Bronchial epithelial cell (primary cell): ENCODE results near the gene KLHL40. TPM values are rescaled to one million over a fixed set of nuclear protein-coding genes. Genes with fewer than 3 reads are reported as not detected.

Experiments
- DNase-seq: peaks from one replicate; pipeline ENCODE4 v3.0.0-alpha.2; 2010; ENCODE audit warnings: low read depth
- FAIRE-seq: peaks from 2 replicates; lab custom pipeline; 2011; peaks lifted over from hg19 to GRCh38; lab: Jason Lieb, UNC
- H3K27me3 ChIP-seq: 2 replicates; pipeline ENCODE4 v1.5.1; 2011; ENCODE audit warnings: low read length; ENCODE audit not compliant: control insufficient read depth, insufficient read depth
- H3K36me3 ChIP-seq: 2 replicates; pipeline ENCODE4 v1.5.1; 2011; ENCODE audit warnings: low read length; ENCODE audit not compliant: control insufficient read depth, insufficient read depth
- H3K4me3 ChIP-seq: 2 replicates; pipeline ENCODE4 v1.5.1; 2011; ENCODE audit warnings: mild to moderate bottlenecking, low read depth, low read length, control low read depth
- total RNA-seq: library from RNA; depleted of rRNA; stranded (reverse); fragments of >200 nt; gene quantifications from 2 replicates; pipeline ENCODE4 v1.2.1, GENCODE V29; 2014
- TF ChIP-seq, protein P1 (sequence below): IDR thresholded peaks from 2 replicates; pipeline ENCODE4 v1.5.1; 2011; ENCODE audit warnings: mild to moderate bottlenecking, moderate library complexity, low read length, control low read depth, inconsistent platforms; ENCODE audit not compliant: insufficient read depth, severe bottlenecking

KLHL40 gene
- total RNA-seq, 1 donor from 2014 or later, result not detected

DNA sequence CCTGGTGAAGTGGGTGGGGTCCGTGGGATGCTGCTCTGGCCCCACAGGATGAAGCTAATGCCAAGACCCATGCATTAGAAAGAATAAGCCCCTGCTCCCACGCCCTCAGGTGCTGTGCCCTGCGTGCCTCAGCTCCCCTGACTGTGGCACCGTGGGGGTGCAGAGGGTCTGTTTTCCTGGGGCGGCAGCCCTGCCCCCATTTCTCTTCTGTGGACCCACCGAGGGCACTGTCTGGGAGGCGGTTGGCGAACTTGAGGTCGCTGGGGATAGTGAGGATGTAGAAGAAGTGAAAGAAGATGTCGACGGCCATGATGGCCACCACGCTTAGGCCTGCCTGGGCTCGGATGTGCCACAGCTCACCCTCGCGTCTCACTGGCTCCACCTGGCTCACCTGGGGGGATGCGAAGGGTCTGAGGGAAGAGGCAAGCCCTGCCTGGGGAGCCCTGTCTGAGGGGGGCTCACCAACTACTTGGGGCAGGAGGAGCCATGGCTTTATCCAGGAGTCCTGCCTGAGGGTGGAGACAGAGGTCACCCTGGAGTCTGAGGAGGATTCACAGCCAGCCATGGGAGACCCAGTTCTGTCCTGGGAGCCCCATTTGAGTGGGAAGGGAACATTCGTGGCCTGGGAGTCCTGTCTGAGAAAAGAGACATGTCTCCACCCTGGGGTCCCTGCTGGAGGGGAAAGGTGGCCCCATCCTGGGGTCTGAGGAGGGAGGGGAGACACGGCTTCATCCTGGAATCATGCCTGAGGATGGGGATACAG lies 12.1 kb downstream of the KLHL40 start:
- Histone ChIP-seq H3K36me3 (no peaks in the 10 kb centered on the region), H3K27me3 (no peaks in the 10 kb centered on the region), H3K4me3 (no peak overlapping the region)
- no peak for DNase-seq
- FAIRE-seq, result no peak
- TF ChIP-seq, protein P1, sequence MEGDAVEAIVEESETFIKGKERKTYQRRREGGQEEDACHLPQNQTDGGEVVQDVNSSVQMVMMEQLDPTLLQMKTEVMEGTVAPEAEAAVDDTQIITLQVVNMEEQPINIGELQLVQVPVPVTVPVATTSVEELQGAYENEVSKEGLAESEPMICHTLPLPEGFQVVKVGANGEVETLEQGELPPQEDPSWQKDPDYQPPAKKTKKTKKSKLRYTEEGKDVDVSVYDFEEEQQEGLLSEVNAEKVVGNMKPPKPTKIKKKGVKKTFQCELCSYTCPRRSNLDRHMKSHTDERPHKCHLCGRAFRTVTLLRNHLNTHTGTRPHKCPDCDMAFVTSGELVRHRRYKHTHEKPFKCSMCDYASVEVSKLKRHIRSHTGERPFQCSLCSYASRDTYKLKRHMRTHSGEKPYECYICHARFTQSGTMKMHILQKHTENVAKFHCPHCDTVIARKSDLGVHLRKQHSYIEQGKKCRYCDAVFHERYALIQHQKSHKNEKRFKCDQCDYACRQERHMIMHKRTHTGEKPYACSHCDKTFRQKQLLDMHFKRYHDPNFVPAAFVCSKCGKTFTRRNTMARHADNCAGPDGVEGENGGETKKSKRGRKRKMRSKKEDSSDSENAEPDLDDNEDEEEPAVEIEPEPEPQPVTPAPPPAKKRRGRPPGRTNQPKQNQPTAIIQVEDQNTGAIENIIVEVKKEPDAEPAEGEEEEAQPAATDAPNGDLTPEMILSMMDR, result no peak

DNA sequence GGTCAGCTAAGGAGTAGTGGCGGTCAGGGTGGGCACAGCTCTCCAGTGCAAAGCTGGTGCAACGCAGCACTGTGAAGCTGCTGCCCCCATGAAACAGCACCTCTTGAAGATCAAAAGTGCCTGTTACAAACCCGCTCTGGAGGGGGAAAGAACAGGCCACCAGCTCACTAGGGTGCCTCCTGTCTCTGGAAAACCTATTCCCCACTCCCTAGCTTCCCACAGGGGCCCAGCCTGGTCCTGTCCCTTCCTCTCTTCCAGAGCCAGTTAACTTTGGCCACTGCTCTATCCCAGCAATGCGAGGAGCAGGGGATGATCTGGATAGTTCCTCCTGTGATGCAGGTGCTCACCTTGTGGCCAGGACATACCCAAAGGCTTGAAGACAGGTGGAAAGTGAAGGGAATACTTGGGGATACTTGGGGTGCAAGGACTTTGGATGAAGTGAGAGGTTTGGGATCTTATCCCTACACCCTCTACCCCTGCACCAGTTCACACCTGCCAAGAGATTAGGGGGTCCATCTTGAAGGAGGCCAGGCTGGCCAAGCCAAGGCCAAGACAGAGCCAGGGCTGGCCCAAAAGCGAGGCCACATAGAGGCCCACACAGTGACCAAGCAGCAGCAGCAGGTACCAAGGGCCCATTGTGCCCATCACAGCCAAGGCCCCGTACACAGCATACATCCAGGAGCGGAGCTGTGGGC lies 13.0 kb downstream of the KLHL40 start:
- no peak overlapping the region for H3K4me3 ChIP-seq
- no peaks in the 10 kb centered on the region for H3K27me3 ChIP-seq
- FAIRE-seq (no peak), DNase-seq (no peak)
- no peaks in the 10 kb centered on the region for H3K36me3 ChIP-seq
- TF ChIP-seq, protein P1, result no peak

DNA sequence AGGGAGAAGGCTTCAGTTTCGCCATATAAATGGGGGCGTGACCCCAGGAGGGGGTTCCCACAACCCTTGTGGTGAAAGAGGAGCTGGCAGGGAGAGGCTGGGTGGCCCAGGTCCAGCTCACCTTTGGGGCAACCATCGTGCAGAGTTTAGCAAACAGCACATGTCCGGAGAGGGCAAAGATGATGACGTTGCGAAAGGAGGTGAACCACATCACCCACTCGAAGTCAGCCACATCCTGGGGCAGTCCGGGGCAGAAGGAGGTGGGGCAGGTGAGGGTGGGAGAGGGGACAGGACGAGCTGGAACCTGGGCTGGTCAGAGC lies 13.5 kb downstream of the KLHL40 start:
- Histone ChIP-seq H3K27me3 (no peaks in the 10 kb centered on the region), H3K36me3 (no peaks in the 10 kb centered on the region), H3K4me3 (no peak overlapping the region)
- no peak for FAIRE-seq
- no peak for DNase-seq
- TF ChIP-seq, protein P1, result no peak

DNA sequence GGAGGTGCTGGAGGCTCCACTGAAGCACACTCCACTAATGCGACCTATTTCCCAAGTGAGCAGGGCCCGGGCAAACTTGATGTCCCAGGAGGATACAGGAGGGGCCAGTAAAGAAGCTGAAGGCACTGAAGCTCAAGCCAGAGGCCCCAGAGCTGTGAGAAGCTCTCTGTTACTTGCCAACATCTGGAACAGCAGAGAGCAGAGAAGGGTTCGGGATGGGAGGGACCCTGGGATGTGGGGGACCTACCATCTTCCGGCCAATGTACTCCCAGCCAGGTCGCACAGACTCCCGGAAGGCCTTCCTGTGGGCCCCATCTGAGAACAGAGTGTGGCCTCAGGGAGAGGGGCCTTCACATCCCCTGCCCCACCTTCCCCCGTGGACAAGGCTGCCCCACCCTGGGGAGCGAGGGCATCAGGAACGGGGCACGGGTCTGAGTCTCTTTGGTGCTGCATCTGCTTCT lies 14.2 kb downstream of the KLHL40 start:
- no peak overlapping the region for H3K4me3 ChIP-seq
- no peaks in the 10 kb centered on the region for H3K36me3 ChIP-seq
- FAIRE-seq (no peak), DNase-seq (no peak)
- no peaks in the 10 kb centered on the region for H3K27me3 ChIP-seq
- TF ChIP-seq, protein P1, result no peak

DNA sequence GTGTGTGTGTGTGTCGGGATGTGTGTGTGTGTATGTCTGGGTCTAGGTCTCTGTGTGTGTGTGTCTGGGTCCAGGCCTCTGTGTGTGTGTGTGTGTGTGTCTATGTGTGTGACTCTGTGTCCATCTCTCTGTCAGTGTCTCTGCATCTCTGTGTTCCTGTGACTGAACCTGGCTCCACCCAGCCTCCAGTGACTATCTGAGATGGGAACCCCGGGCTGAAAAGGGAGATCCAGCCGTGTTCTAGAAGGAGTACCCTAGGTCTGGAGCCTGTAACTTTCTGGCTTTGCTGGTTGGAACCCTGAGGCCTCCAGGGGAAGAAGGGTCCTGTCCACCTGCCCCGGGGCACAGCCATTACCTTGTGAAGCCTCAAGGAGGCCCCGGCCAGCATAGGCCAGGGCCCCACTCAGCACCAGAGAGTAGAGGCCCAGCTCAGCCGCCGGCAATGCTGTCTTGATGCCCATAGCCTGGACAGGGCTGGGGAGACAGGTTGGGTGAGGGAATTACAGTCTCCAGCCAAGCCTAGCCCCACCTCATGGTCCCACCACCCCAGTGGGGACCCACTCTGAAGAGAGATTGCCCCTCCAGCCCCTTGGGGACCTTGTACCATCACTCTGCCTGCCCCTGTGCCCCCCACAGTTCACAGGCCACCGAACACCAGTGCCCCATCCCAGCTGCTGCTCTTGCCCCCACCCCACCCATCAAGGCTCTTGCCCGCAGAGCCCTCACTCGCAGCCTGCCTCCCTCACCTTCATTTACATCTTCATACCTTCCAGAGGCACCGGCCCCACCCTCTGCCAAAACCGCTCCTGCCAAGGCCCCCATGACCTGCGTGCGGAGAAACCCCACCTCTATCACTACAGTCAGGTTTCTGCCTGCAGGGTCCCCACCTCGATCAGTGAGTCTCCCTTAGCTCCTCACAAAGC lies 15.3 kb downstream of the KLHL40 start:
- FAIRE-seq, result no peak
- no peak for DNase-seq
- H3K4me3 ChIP-seq, result no peak overlapping the region
- TF ChIP-seq, protein P1, result no peak
- H3K36me3 ChIP-seq, result no peaks in the 10 kb centered on the region
- H3K27me3 ChIP-seq, result no peaks in the 10 kb centered on the region
